HCT116 (cell line): ENCODE measurements around the gene ASAP2. TPM values are rescaled to one million over a fixed set of nuclear protein-coding genes. Genes with fewer than 3 reads are reported as not detected.

Source experiments
- ATAC-seq: fragments of 200-7000 bp; cut with Tn5 transposase; 2 replicates; pipeline ENCODE4 v1.9.1; 2020; ENCODE audit warnings: mild to moderate bottlenecking, moderate library complexity
- BruUV-seq: library from RNA; stranded (reverse); fragments of 400-500 nt; replicated peaks from 2 replicates; lab custom pipeline; 2021; lab: Mats Ljungman, UMichigan
- CTCF ChIA-PET: fragments of 300-600 bp; sonication (Branson Sonifier 250); formaldehyde crosslinking; loops from one replicate; lab custom pipeline; 2021; ENCODE audit warnings: antibody characterized with exemption; lab: Charles Lee
- POLR2A ChIA-PET: fragments of 300-600, 350-600 bp; sonication (Branson Sonifier 250); formaldehyde crosslinking; loops from one replicate; lab custom pipeline; 2021; ENCODE audit warnings: antibody characterized with exemption; lab: Charles Lee
- RAD21 ChIA-PET, 2 experiments: fragments of 300-600 bp; sonication (Branson Sonifier 250); formaldehyde crosslinking; loops; one replicate each; lab custom pipeline; 2023; ENCODE audit warnings: low total read pairs in 2 of 2; ENCODE audit not compliant: uncharacterized antibody in 2 of 2, unreplicated experiment in 2 of 2, low non-redundant PET in 1 of 2; lab: Charles Lee
- DNase-seq: peaks from one replicate; pipeline ENCODE4 v3.0.0-alpha.2; 2010; ENCODE audit warnings: low read depth, low spot score
- H2AFZ ChIP-seq: fragments of 200-600 bp; shearing (Covaris generic), sonication (generic); 2 replicates; pipeline ENCODE4 v1.6.1; 2017; ENCODE audit warnings: low read depth, mixed run types, mixed read lengths, antibody characterized with exemption, low read length; ENCODE audit not compliant: poor library complexity, severe bottlenecking
- H3K27ac ChIP-seq: 2 replicates; pipeline ENCODE4 v1.5.1; 2012; ENCODE audit warnings: low read depth, low read length
- H3K27me3 ChIP-seq: fragments of 200-600 bp; sonication (generic); 2 replicates; pipeline ENCODE4 v1.6.1; 2016; ENCODE audit warnings: mixed run types, low read length, mixed read lengths; ENCODE audit not compliant: insufficient read depth
- H3K36me3 ChIP-seq, 2 experiments: fragments of 200-500 bp in 1 of 2; fragments of 200-600 bp in 1 of 2; sonication (Bioruptor generic) in 1 of 2; sonication (generic) in 1 of 2; 2 replicates each; pipeline versions ENCODE4 v1.5.1 to v1.6.1; 2014 to 2016; ENCODE audit warnings: low read length in 2 of 2, inconsistent platforms in 1 of 2, mixed read lengths in 1 of 2, mixed run types in 1 of 2; ENCODE audit not compliant: insufficient read depth in 2 of 2, control insufficient read depth in 1 of 2
- H3K4me1 ChIP-seq, 2 experiments: fragments of 200-600 bp in 1 of 2; sonication (generic) in 1 of 2; 2 replicates each; pipeline versions ENCODE4 v1.5.1 to v1.6.1; 2012 to 2017; ENCODE audit warnings: low read length in 2 of 2, inconsistent platforms in 1 of 2, mild to moderate bottlenecking in 1 of 2, mixed read lengths in 1 of 2, mixed run types in 1 of 2, moderate library complexity in 1 of 2; ENCODE audit not compliant: insufficient read depth in 2 of 2, control insufficient read depth in 1 of 2
- H3K4me2 ChIP-seq: fragments of 200-600 bp; sonication (generic); 2 replicates; pipeline ENCODE4 v1.6.1; 2017; ENCODE audit warnings: mixed run types, low read length, mixed read lengths
- H3K4me3 ChIP-seq, 2 experiments: fragments of 200-600 bp in 1 of 2; sonication (generic) in 1 of 2; replicated peaks in 1 of 2; 2 replicates each; pipeline ENCODE4 v1.5.1; 2011 to 2016; ENCODE audit warnings: low read length in 2 of 2, control low read depth in 1 of 2, low read depth in 1 of 2, mild to moderate bottlenecking in 1 of 2, mixed read lengths in 1 of 2, mixed run types in 1 of 2
- H3K79me2 ChIP-seq: fragments of 200-600 bp; sonication (generic); 2 replicates; pipeline ENCODE4 v1.6.1; 2017; ENCODE audit warnings: mild to moderate bottlenecking, mixed run types, low read length, moderate library complexity, mixed read lengths; ENCODE audit not compliant: insufficient read depth
- H3K9ac ChIP-seq: fragments of 200-600 bp; sonication (generic); 2 replicates; pipeline ENCODE4 v1.6.1; 2016; ENCODE audit warnings: low read length, mixed read lengths
- H3K9me2 ChIP-seq: fragments of 200-600 bp; sonication (generic), shearing (Covaris generic); 2 replicates; pipeline ENCODE4 v1.6.1; 2017; ENCODE audit warnings: mixed run types, mild to moderate bottlenecking, moderate library complexity; ENCODE audit not compliant: insufficient read depth
- H3K9me3 ChIP-seq, 2 experiments: fragments of 200-500 bp in 1 of 2; fragments of 200-600 bp in 1 of 2; sonication (Bioruptor generic) in 1 of 2; sonication (generic) in 1 of 2; 2 replicates each; pipeline ENCODE4 v1.6.1; 2014 to 2017; ENCODE audit warnings: low read length in 2 of 2, mixed read lengths in 2 of 2, inconsistent platforms in 1 of 2, low read depth in 1 of 2, mild to moderate bottlenecking in 1 of 2, mixed run types in 1 of 2, moderate library complexity in 1 of 2; ENCODE audit not compliant: control insufficient read depth in 1 of 2, insufficient read depth in 1 of 2
- H4K20me1 ChIP-seq: fragments of 200-600 bp; sonication (generic), shearing (Covaris generic); 2 replicates; pipeline ENCODE4 v1.6.1; 2017; ENCODE audit warnings: mixed run types, mild to moderate bottlenecking, moderate library complexity; ENCODE audit not compliant: insufficient read depth
- CBX3 ChIP-seq: IDR thresholded peaks from 2 replicates; pipeline ENCODE4 v1.6.1; 2012; ENCODE audit warnings: low read depth
- CTCF ChIP-seq, 3 experiments: fragments of 200-600 bp in 1 of 3; sonication (generic) in 1 of 3; IDR thresholded peaks in 2 of 3; conservative IDR thresholded peaks in 1 of 3; 2 replicates each; pipeline ENCODE4 v1.5.1; 2012 to 2017; ENCODE audit warnings: low read depth in 2 of 3, low read length in 2 of 3, antibody characterized with exemption in 1 of 3, borderline replicate concordance in 1 of 3, control low read depth in 1 of 3, mild to moderate bottlenecking in 1 of 3, mixed read lengths in 1 of 3, mixed run types in 1 of 3, moderate library complexity in 1 of 3; ENCODE audit not compliant: insufficient read depth in 1 of 3
- ELF1 ChIP-seq: IDR thresholded peaks from 2 replicates; pipeline ENCODE4 v1.6.1; 2012; ENCODE audit warnings: low read depth, borderline replicate concordance
- EZH2 ChIP-seq: fragments of 200-600 bp; sonication (generic); IDR thresholded peaks from 2 replicates; pipeline ENCODE4 v1.6.1; 2017; ENCODE audit warnings: antibody characterized with exemption, mixed run types
- EZH2phosphoT487 ChIP-seq: fragments of 200-600 bp; IDR thresholded peaks from 2 replicates; pipeline ENCODE4 v1.6.1; 2018; ENCODE audit warnings: antibody characterized with exemption, borderline replicate concordance
- JUND ChIP-seq: IDR thresholded peaks from 2 replicates; pipeline ENCODE4 v1.6.1; 2012
- RAD21 ChIP-seq: IDR thresholded peaks from 2 replicates; pipeline ENCODE4 v1.6.1; 2012; ENCODE audit warnings: low read depth, mild to moderate bottlenecking
- SIN3A ChIP-seq: IDR thresholded peaks from 2 replicates; pipeline ENCODE4 v1.6.1; 2012; ENCODE audit warnings: low read depth
- SP1 ChIP-seq: IDR thresholded peaks from 2 replicates; pipeline ENCODE4 v1.6.1; 2012; ENCODE audit warnings: low read depth
- ZNF274 ChIP-seq: fragments of 200-500 bp; sonication (Bioruptor generic); IDR thresholded peaks from 2 replicates; pipeline ENCODE4 v1.6.1; 2014; ENCODE audit warnings: mild to moderate bottlenecking, low read depth, low read length, inconsistent platforms
- intact Hi-C: fragments of 100-400 bp; cut with micrococcal nuclease; formaldehyde crosslinking; loops from 2 replicates; pipeline ENCODE4 v1.10.0; 2022
- total RNA-seq: library from RNA; stranded (reverse); gene quantifications from one replicate; pipeline ENCODE4 v1.2.1, GENCODE V29; 2021; ENCODE audit not compliant: unreplicated experiment
- TF ChIP-seq, protein P1 (sequence below): IDR thresholded peaks from 2 replicates; pipeline ENCODE4 v1.6.1; 2012
- TF ChIP-seq, protein P2 (sequence below): IDR thresholded peaks from 2 replicates; pipeline ENCODE4 v1.6.1; 2011; ENCODE audit warnings: mild to moderate bottlenecking, low read length, moderate library complexity; ENCODE audit not compliant: insufficient replicate concordance; ENCODE audit errors: extremely low read depth
- TF ChIP-seq, protein P3 (sequence below): IDR thresholded peaks from 2 replicates; pipeline ENCODE4 v1.6.1; 2012; ENCODE audit warnings: low read depth

Gene ASAP2
- total RNA-seq, 1 experiment from 2014 or later = 16.5 TPM

DNA sequence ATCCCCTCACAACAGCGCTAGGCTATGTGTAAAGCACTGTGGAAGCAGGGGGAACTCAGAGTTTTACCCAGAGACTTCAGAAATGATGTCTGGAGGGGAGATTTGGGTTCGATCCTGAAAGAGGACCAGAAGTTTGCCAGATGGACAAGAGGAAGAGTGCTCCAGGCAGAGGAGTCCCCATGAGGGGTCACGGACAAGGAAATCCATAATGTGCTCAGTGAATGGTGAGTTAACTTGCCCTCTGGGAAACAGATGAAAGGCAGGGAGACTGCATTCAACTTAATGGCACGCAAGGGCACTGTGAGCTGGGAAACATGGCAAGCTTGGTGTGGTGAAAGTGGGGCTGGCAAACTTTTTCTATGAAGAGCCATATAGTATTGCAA is 6.0 kb upstream of the ASAP2 start (continued):
- TF ChIP-seq CTCF (IDR thresholded peaks at IDR 0.05 in 2 of 3, conservative IDR thresholded peaks at IDR 0.05 in 1 of 3; ENCODE audit: borderline replicate concordance in 1 of 3, insufficient read depth in 1 of 3, low read depth in 2 of 3, low read length in 2 of 3) (no peak), EZH2phosphoT487 (no peak), SIN3A (no peak)
- TF ChIP-seq, protein P1, sequence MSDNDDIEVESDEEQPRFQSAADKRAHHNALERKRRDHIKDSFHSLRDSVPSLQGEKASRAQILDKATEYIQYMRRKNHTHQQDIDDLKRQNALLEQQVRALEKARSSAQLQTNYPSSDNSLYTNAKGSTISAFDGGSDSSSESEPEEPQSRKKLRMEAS = no peak

- Histone ChIP-seq H3K27ac (no peak overlapping the region), H4K20me1 (no peaks in the 10 kb centered on the region), H3K27me3 (no peaks in the 10 kb centered on the region), H3K4me3 (no peak overlapping the region), H3K9me3 (no peaks in the 10 kb centered on the region), H3K36me3 (no peaks in the 10 kb centered on the region), H2AFZ (no peak overlapping the region), H3K79me2 (no peaks in the 10 kb centered on the region), H3K9me2 (no peaks in the 10 kb centered on the region), H3K4me2 (no peak overlapping the region), H3K4me1 (peaks cover 6 to 8% of the 10 kb centered on the region in 2 experiments; a peak in 3 of 4 replicates), H3K9ac (no peak overlapping the region)
- CTCF ChIA-PET = no interaction called here
- RAD21 ChIA-PET = no interaction called here
- DNase-seq (no peak), ATAC-seq (no peak)
- intact Hi-C loops = no loop called here
- POLR2A ChIA-PET = no interaction called here
- no TSS peak for BruUV-seq
- TF ChIP-seq ELF1 (no peak), EZH2 (no peak), JUND (no peak), ZNF274 (no peak), EZH2phosphoT487 (no peak), RAD21 (no peak), SIN3A (no peak), SP1 (no peak), CBX3 (no peak)
- TF ChIP-seq, protein P2, sequence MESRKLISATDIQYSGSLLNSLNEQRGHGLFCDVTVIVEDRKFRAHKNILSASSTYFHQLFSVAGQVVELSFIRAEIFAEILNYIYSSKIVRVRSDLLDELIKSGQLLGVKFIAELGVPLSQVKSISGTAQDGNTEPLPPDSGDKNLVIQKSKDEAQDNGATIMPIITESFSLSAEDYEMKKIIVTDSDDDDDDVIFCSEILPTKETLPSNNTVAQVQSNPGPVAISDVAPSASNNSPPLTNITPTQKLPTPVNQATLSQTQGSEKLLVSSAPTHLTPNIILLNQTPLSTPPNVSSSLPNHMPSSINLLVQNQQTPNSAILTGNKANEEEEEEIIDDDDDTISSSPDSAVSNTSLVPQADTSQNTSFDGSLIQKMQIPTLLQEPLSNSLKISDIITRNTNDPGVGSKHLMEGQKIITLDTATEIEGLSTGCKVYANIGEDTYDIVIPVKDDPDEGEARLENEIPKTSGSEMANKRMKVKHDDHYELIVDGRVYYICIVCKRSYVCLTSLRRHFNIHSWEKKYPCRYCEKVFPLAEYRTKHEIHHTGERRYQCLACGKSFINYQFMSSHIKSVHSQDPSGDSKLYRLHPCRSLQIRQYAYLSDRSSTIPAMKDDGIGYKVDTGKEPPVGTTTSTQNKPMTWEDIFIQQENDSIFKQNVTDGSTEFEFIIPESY = no peak
- TF ChIP-seq, protein P3, sequence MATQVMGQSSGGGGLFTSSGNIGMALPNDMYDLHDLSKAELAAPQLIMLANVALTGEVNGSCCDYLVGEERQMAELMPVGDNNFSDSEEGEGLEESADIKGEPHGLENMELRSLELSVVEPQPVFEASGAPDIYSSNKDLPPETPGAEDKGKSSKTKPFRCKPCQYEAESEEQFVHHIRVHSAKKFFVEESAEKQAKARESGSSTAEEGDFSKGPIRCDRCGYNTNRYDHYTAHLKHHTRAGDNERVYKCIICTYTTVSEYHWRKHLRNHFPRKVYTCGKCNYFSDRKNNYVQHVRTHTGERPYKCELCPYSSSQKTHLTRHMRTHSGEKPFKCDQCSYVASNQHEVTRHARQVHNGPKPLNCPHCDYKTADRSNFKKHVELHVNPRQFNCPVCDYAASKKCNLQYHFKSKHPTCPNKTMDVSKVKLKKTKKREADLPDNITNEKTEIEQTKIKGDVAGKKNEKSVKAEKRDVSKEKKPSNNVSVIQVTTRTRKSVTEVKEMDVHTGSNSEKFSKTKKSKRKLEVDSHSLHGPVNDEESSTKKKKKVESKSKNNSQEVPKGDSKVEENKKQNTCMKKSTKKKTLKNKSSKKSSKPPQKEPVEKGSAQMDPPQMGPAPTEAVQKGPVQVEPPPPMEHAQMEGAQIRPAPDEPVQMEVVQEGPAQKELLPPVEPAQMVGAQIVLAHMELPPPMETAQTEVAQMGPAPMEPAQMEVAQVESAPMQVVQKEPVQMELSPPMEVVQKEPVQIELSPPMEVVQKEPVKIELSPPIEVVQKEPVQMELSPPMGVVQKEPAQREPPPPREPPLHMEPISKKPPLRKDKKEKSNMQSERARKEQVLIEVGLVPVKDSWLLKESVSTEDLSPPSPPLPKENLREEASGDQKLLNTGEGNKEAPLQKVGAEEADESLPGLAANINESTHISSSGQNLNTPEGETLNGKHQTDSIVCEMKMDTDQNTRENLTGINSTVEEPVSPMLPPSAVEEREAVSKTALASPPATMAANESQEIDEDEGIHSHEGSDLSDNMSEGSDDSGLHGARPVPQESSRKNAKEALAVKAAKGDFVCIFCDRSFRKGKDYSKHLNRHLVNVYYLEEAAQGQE = no peak
- TF ChIP-seq, protein P1 = no peak
These were observed 5.3 kb upstream of the ASAP2 start for GRCh38 chr2:9201185-9201891.
